ELR (cell line): ENCODE measurements around the gene MDFIC.

ENCODE experiments used
- DNase-seq: peaks from one replicate; pipeline ENCODE4 v3.0.0-alpha.2; 2015; ENCODE audit warnings: low read depth

MDFIC gene

GRCh38 chr7:114928060-114928459 is 6.2 kb downstream of the MDFIC start:
- DNase-seq, result no peak

GRCh38 chr7:114929570-114929969 is 7.7 kb downstream of the MDFIC start:
- no peak for DNase-seq

DNA sequence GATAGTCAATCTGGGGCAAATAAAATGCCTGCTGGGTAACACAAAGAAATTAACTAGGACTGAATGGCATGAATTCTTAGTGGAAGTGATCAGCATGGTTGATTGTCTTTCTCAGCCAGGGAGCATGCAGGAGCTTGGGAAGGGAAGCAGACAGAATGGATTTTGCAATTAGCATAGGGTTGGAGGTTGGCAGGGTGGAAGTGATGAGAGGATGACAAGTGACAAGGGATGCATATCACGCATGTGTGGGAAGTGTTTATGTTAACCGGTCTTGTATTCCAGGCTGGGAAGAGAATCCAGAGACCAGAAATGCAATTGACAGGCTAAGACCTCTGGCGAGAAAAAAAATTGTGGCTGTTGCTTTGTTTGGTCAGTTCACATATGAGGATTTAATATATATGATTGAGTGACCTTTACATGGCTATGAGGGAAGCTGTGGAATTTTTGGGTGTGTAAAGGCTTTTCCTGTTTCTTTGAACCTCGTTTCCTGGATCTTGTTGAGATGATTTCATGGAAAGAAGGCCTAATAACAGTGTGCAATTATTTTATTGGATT is 8.3 kb downstream of the MDFIC start:
- no peak for DNase-seq

DNA sequence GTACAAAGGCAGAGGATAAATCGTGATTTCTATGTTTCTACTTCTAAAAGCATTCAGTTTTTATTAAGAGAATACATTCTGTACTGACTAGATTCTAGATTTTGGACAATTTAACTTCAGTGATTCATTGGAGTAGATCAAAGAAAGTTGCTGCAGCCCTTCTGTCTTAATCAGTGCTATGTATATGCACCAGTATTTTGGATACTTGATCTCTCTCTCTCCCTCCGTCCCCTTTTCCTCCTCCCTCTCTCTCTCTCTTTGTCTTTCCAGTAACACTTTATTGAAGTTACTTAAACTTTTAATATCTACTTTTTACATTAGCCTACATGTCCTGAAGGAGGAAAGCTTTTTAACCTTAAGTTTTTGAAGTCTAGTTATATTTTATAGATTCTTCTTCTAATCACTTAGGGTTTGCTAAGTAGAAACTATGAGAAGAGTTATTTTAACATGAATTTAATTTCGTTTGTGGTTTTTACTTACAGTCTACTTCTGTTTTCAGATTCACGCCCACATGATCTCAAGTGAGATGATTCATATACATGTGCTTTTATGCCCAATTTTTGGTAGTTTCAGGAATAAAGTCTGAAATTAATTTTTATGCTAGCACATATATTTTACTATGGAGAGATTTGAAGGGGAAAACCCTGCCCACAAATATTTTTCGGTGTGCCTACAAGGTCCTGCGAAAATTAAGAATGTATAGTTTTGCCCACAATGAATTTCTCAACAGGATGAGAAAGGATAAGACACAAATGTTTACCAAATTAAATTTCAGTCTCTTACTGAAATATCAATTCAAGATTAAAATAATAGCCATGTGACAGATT is 9.1 kb downstream of the MDFIC start:
- peak; percentile 28 for DNase-seq

GRCh38 chr7:114931656-114932011 is 9.7 kb downstream of the MDFIC start:
- DNase-seq, result no peak

- DNase-seq, result no peak
Observed at GRCh38 chr7:114932991-114933390, 11.1 kb downstream of the MDFIC start.

- no peak for DNase-seq
Observed at GRCh38 chr7:114933658-114934057, 11.8 kb downstream of the MDFIC start.

- DNase-seq, result no peak
Observed at GRCh38 chr7:114934086-114934485, 12.2 kb downstream of the MDFIC start.

DNA sequence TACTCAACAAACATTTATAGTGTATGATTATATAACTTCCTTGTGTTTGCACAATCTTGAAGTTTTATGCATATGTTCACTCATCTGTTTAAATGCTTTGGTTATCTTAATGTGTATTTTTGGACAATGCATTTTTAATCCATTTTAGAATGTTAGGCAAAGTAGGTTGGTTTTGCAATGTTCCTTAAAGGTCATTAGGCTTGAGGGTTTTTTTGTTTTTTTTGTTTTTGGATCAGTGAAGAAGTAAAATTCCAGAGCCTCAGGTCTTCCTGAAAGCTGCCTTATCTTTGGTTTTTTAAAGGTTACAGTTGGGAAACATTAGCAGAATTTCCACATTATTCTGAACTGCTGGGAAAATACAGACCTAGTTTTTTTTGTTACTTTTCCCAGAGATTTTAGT is 12.8 kb downstream of the MDFIC start:
- DNase-seq, result no peak

GRCh38 chr7:114936471-114936870 is 14.6 kb downstream of the MDFIC start:
- DNase-seq, result no peak

DNA sequence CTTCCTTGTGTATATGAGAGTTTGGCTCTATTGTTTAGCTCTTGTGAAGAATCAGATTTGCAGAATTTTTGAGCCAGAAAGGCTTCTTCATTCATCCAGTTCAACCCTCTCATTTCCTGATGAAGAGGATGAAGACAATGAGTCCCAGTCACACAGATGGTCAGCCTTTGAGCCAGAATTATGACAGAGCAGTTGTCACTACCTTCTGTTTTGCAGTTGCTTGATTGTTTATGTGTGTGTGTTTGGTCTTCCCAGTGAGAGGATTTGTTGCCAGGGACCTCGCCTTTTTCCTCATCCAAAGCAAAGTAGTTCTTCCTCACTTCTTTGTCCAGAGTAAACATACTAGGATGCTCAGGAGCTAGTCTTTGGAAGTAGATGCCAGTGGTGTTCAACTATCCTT is 15.6 kb downstream of the MDFIC start:
- no peak for DNase-seq

GRCh38 chr7:114938785-114939184 is 16.9 kb downstream of the MDFIC start:
- DNase-seq, result no peak

DNA sequence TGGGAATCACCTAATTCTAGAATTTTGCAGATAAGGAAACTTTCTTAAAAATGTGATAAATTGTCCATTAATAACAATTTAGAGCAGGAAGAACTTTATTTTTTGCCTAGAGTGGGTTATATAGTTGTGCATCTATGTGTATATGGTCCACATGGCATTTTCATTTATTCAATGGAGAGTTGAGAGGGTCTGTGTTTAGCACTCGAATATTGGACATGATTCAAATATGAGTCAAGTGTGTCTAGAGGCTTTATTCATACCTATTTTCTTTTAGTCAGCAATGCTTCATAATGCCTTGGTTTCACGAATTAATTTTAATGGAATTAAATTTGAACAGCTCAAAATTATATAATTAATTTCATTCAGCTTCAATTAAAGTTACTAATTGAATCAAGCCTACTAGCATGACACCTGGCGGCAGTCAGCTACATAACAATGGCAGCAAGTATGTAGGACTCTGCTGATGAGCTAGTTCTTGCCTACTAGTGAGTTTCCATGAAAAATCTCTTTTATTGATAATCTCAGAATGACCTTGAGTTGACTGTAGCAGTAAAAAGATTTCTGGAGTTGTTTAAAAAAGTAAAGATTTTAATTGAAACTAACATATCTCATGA is 17.7 kb downstream of the MDFIC start:
- peak; percentile 46 for DNase-seq

DNA sequence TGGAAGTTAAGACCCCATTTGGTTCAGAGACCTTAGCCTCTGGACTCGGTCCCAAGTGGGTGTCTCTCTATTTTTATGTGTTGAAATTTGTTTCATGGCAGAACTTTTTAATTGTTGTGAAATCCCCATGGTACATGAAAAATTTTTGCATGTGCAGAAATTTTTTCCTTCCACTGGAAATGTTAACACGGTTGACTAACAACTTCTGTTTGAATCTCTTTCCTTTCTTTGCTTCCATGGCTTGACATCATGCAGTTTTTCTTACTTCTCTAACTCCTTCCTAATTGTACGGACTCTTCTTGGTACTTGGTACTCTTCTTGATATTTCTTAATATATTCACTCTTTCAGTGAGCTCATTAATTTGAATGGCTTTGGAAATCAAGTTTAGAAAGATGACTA is 18.3 kb downstream of the MDFIC start:
- DNase-seq, result no peak

DNA sequence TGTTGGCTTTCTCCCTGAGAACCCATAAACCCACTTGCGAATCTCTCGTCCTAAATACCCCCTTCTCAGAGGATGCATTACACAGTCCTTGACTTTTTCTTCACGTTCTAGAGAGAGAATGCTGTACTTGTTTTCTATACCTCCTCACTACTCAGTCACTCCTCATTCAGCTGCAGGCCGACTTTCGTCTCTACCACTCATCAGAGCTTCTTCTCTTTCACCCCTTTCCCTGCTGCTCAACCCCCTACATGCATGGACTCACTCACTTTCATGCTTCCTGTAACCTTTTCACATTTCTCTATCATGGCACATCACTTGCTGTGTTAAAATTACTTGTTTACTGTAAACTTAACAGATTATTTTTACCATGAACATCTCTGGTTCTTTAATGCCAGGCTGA is 19.8 kb downstream of the MDFIC start:
- DNase-seq, result no peak

GRCh38 chr7:114942446-114943175 is 20.7 kb downstream of the MDFIC start:
- no peak for DNase-seq

DNA sequence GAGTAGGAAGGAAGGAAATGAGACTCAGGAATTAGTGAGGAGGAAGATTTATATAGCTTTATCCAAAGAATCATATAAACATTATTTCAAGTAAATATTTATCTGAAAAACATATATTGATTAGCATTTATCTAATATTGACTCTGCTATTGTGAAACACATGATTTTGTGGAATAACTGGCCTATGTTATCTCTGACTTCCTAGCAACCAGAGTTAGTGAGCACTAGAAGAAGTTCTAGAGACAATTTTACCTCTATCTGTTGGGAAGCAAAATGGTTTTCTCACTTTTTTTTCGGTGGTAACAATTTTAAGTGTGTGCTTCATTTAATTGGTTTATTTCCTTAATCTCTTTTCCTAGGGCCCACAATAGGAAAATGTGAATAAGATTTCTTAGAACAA is 21.6 kb downstream of the MDFIC start:
- no peak for DNase-seq

DNA sequence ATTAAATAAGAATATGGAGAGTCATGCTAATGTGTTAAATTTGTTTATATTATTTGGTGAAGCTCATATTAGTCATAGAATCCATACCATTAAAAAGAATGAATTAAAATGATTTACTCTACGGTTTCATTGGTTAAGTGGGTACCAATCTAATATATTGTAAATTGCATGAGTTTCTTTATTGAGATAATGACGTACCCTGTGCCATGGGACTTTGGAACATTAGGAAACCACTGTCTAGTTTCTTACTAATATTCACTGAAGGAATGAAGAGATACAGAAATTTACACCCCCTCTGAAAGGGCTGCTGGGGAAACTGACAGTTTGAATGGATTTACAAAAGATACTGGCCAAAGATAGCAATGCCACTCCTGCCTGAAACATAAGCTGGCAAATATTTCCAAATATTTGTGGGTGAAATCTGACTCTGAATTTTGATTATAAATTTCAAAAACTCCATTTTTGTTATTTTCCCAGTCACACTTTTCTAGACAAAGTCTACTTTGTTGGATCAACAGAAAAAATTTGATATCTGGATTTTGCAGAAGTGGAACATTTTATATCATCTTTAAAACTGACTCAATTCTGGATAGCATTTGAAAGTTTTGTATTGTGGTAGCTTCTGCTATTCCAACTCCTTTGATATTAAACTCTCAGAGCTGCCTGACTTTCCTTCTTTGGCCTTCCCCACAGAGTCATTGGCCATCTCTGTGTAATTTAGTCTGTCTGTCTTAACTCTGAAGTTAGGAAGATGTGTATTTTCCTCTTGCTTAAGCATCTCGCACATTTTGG is 22.3 kb downstream of the MDFIC start:
- peak; percentile 42 for DNase-seq

- peak; percentile 74 for DNase-seq
Observed at GRCh38 chr7:114944745-114945625, 23.1 kb downstream of the MDFIC start.

- DNase-seq, result no peak
Observed at GRCh38 chr7:114949231-114949630, 27.3 kb downstream of the MDFIC start.

GRCh38 chr7:114952296-114952695 is 30.4 kb downstream of the MDFIC start:
- no peak for DNase-seq
